CD4-positive, alpha-beta T cell treated with Interleukin-1 beta for 1 hour (primary cell): Measurements from ENCODE around the gene SECTM1.

Experiments
- DNase-seq, 2 donors: peaks; one replicate each; pipeline ENCODE4 v3.0.0-alpha.2; 2020 to 2022

SECTM1 gene

GRCh38 chr17:82297714-82298537, 35.6 kb downstream of the SECTM1 start:
- peak; percentile 92 to 96 for DNase-seq

- DNase-seq: peak; percentile 83 to 90
Measured at GRCh38 chr17:82297280-82297713, 36.3 kb downstream of the SECTM1 start.

DNA sequence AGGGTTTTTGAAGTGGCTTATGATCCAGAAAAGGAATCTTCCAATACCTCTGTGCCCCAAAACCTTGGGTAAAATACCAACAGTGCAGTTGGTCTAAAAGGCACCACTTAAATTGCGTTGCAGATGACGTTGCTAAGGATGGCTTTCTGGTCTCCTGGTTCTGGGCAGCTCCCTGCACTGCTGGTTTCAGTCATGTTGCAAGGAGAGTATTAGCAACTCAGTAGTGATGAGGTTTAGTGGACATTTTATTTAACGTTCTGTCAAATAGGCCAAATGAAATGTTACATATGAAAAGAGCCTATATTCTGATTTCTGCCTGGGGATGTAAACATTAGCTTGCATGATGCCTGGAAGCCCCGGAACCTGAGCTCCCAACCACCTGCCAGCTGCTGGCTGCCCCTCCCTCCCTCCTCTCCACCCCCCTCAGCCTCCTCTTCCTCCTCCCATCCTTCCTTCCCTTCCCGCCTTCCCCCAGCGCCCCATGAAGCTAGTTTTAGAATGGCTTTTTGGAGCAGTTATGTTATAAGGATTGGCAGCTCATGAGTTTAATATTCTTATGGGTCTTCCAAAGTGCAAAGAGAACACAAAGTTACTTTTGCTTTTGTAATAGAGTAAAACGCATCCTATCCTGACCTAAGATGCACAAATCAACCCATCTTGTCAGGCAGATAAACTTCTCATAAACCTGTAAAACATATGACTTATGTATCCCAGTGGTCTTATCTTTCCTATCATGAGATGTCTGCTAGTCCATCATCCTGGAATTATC, 36.9 kb downstream of the SECTM1 start:
- DNase-seq: no peak

DNA sequence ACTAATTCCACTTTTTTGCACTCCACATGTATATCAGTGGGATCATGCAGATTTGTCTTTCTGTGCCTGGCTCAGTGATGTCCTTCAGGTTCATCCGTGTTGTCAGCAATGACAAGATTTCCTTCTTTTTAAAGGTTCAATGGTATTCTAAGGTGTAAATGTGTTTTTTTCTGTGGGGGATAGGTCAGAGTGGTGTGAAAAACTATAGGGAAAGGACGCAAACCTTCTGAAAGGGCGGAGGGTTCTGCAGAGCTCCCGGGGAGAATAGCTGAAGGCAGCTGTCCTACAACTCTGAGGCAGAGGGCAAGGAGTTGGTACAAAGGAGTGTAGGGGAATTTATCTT, 38.1 kb downstream of the SECTM1 start:
- DNase-seq: no peak

DNA sequence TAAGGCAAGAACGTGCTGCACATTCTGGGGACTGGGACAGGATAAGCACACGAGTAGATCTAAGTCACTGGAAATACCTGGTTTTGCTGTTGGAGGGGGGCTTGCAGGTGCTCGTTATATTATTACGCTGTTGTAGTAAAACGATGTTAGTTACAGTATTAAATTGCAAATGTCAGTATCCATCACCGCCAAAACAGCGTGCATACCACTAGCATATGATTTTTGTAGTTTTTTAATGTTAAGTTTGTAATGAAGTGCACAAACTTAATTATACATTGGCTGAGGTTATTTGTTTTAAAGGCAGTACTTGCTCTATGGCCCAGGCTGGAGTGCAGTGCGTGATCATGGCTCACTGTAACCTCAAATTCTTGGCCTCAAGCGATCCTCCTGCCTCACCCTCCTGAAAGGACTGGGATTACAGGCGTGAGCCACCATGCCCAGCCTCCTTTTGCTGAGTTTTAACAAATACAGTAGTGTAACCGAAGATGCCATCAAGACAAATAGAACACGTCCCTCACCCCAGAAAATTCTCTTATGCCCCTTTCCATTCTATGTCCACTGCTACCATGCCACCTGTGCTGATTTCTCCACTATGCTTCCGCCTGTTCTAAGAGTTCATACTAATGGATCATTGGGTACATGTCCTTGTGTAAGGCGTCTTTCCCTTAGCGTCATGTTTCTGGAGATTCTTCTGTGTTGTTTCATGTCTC, 39.3 kb downstream of the SECTM1 start:
- DNase-seq: no peak

DNA sequence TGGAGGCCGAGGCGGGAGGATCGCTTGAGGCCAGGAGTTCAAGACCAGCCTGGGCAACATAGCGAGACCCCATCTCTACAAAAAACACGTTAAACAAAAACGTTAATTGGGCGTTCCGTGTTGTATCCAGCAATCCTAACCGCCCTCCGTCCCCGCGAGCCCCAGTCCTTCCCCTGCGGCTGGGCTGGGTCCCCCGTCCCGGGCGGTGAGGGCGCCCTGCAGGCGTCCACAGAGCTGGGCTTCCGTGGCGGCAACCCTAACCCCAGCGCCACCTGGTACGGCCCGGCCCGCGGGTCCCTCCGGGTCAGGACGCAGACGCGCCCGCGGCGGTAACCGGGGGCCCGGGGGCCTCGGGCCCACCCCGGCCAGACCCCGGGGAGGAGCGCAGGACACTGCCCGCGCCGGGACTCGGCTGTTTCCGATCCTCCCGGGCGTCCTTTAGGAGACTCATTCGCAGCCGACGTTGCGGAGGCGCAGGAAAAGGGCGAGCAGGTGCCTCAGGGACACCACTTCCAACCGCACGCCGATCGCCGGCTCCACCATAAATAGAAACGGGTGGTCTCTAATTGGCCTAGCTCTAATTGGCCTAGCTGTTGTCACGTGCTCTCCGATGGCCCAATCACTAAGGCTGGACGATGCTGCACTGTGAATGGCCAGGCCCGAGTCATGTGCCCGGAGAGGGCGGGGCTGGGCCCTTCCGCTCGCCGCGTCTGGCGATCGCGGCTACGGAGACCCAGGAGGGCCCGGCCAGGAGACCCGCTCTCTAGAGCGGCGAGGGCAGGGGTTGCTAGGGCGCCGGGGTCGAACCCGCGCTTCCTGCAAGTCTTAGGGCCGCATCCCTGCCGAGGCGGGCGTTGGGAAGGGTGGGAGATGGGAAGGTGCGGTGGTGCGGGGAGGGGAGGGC, 41.1 kb downstream of the SECTM1 start:
- peak; percentile 96 to 97 for DNase-seq

DNA sequence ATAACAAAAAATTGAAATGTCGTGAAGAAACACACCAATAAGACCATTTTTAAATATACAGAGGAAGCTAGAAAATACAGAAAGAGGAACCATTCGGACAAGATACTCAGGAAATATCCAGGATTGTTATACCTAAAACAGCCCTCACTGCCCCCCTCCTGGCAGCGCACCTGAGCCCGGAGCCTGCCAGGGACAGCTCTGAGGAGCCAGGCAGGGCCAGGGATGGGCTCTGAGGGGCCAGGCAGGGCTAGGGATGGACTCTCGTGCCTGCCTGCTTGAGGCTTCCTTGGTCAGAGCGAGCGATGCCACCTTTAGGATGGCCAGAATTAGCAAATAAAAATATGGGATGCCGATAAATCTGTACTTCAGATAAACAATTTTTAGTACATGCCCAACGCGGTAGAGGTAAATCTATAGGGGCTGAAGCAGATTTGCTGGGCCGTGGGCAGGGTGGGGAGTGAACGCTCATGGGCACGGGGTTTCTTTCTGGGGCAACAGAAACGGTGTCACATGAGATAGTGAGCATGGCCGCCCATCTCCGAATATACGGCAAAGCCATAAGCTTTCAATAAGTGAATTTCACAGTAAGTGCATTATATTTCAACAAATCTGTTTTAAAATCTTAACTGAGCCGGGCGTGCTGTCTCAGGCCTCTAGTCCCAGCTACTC, 41.9 kb downstream of the SECTM1 start:
- DNase-seq: no peak

DNA sequence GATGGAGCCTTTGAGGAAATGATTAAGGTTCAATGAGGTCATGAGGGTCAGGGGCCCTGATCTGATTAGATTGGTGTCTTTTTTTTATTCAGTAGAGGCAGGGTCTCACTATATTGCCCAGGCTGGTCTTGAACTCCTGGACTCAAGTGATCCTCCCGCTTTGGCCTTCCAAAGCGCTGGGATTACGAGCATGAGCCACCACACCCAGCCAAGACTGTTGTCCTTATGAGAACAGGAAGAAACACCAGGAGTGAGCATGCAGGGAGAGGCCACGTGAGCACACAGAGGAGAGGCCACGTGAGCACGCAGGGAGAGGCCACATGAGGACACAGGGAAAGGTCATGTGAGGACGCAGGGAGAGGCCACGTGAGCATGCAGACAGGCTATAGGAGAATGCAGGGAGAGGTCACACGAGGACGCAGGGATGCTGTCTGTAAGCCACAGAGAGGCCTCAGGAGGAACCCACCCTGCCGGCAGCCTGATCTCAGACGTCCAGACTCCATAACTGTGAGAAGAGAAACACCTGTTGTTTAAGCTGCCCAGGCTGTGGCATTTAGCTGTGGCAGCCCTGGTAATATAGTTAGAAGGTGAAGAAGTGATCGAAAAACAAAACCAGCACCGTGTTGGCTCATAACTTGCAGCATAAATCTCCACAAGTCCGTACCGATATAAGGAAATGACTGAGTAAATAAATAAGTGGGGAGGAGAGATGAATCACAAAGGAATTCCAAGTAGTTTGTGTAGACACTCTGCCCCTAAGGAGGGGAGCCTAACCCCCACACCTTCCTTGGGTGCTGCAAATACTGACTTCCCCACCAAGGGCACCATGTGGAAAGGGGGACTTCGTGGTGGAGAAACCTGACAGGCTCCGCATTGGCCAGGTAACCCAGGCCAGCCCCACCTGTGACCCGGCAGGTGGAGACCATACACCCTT, 45.4 kb downstream of the SECTM1 start:
- peak in 1 of 2 donors; percentile 33 for DNase-seq

DNA sequence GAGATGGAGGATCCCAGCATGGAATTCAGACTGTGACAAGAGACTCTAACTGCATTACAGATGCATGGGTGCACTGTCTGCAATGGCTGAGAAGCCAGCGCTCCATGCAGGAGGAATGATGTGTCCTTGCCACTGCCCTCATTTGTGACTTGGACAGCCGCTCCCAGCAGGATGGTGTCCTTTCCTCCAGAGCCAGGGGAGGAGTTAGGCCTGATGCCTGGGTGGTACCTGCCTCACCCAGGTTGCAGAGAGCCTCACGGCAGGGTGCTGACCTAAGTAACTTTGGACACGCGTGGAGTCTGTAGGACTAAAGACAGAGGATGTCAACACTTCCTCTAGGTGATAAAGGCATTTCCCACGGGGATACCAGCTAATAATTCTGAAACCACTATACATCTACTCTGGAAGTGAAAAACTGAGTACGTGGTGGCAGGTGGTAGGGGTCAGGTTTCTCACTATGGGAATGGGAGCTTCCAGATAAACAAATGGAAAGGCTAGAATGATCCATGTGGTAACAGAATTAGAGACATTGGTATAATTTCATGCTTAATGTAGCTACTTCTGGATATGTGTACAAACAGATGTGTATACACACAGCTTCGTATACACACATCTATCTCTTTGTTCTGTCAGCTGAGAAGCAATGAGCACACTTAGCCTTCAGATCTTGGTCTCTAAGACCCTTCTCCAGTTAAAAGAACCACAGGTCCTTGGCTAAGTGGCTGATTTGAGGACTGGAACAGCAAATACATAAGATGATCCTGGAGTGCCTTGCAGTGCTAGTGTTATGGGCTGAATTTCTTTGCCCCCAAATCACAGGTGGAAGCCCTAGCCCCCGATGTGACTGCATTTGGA, 46.3 kb downstream of the SECTM1 start:
- no peak for DNase-seq

- DNase-seq: no peak
Measured at GRCh38 chr17:82285141-82285540, 48.4 kb downstream of the SECTM1 start.

GRCh38 chr17:82283208-82283749, 50.3 kb downstream of the SECTM1 start:
- peak in 1 of 2 donors; percentile 63 for DNase-seq

GRCh38 chr17:82282239-82283207, 51.0 kb downstream of the SECTM1 start:
- no peak for DNase-seq

- no peak for DNase-seq
Measured at GRCh38 chr17:82281502-82282238, 51.9 kb downstream of the SECTM1 start.

DNA sequence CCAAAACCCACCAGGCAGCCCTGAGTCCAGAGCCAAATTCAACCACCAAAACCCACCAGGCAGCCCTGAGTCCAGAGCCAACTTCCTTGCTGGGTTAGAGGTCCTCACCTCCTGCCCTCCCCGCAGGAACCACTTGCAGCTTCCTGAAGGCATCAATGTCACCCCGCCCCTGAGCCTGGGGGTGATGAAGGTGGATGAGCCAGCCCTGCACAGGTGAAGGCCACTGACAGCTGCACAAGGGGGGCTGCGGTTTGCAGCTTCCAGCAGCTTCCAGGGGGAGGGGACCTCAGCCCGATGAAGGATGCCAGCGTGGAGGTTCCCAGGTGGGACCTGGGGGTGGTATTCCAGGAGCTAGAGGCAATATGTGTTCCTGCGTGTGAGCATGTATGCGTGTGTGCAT, 52.5 kb downstream of the SECTM1 start:
- DNase-seq: no peak

GRCh38 chr17:82280537-82280936, 53.0 kb downstream of the SECTM1 start:
- DNase-seq: no peak

- peak in 1 of 2 donors; percentile 24 for DNase-seq
Measured at GRCh38 chr17:82278786-82279391, 54.7 kb downstream of the SECTM1 start.

- no peak for DNase-seq
Measured at GRCh38 chr17:82278308-82278707, 55.3 kb downstream of the SECTM1 start.
